SK-N-SH treated with all-trans-retinoic acid at 6 μM for 48 hours (cell line): ENCODE results near the gene PDCD7.

Experiments used
- ATAC-seq: fragments of 200-7000 bp; cut with Tn5 transposase; 3 replicates; pipeline ENCODE4 v1.9.1; 2020; ENCODE audit warnings: mild to moderate bottlenecking, moderate library complexity
- ARNTL ChIP-seq: fragments of 450-650 bp; formaldehyde crosslinking; IDR thresholded peaks from 2 replicates; pipeline ENCODE4 v1.5.0; 2020; ENCODE audit warnings: low read depth, mild to moderate bottlenecking, moderate library complexity, borderline replicate concordance
- CSRNP3 ChIP-seq: fragments of 250-450 bp; sonication (Bioruptor Pico); IDR thresholded peaks from 2 replicates; pipeline ENCODE4 v1.5.1; 2021; ENCODE audit warnings: mild to moderate bottlenecking, moderate library complexity
- ESRRG ChIP-seq: fragments of 250-450 bp; sonication (Bioruptor Pico); IDR thresholded peaks from 2 replicates; pipeline ENCODE4 v1.6.1; 2021; ENCODE audit warnings: mild to moderate bottlenecking
- GLIS3 ChIP-seq: fragments of 250-450 bp; sonication (Bioruptor Pico); IDR thresholded peaks from 2 replicates; pipeline ENCODE4 v1.5.0; 2020; ENCODE audit warnings: mild to moderate bottlenecking, moderate library complexity
- ISL1 ChIP-seq: fragments of 250-450 bp; sonication (Bioruptor Pico); IDR thresholded peaks from 2 replicates; pipeline ENCODE4 v2.1.2; 2022; ENCODE audit warnings: mild to moderate bottlenecking, moderate library complexity
- OSR1 ChIP-seq: fragments of 250-450 bp; sonication (Bioruptor Pico); IDR thresholded peaks from 2 replicates; pipeline ENCODE4 v1.8.0; 2022; ENCODE audit warnings: moderate library complexity, mild to moderate bottlenecking, inconsistent platforms
- PPARA ChIP-seq: fragments of 250-450 bp; sonication (Bioruptor Pico); IDR thresholded peaks from 2 replicates; pipeline ENCODE4 v1.5.0; 2020; ENCODE audit warnings: mild to moderate bottlenecking, borderline replicate concordance
- RARB ChIP-seq: fragments of 250-450 bp; sonication (Bioruptor Pico); IDR thresholded peaks from 2 replicates; pipeline ENCODE4 v1.8.0; 2021; ENCODE audit warnings: mild to moderate bottlenecking, moderate library complexity
- SNAI2 ChIP-seq: fragments of 250-450 bp; sonication (Bioruptor Pico); IDR thresholded peaks from 2 replicates; pipeline ENCODE4 v1.5.0; 2020; ENCODE audit warnings: mild to moderate bottlenecking, moderate library complexity
- TCF4 ChIP-seq: fragments of 250-450 bp; sonication (Bioruptor Pico); IDR thresholded peaks from 2 replicates; pipeline ENCODE4 v1.8.0; 2021; ENCODE audit warnings: mild to moderate bottlenecking, moderate library complexity, borderline replicate concordance
- TSHZ2 ChIP-seq: fragments of 250-450 bp; sonication (Bioruptor Pico); IDR thresholded peaks from 2 replicates; pipeline ENCODE4 v1.5.0; 2020; ENCODE audit warnings: mild to moderate bottlenecking, moderate library complexity
- ZC3H10 ChIP-seq: fragments of 250-450 bp; sonication (Bioruptor Pico); IDR thresholded peaks from 2 replicates; pipeline ENCODE4 v1.5.1; 2021; ENCODE audit warnings: mild to moderate bottlenecking, moderate library complexity
- ZFP3 ChIP-seq: fragments of 250-450 bp; sonication (Bioruptor Pico); IDR thresholded peaks from 2 replicates; pipeline ENCODE4 v1.5.0; 2020; ENCODE audit warnings: mild to moderate bottlenecking, moderate library complexity
- ZFP30 ChIP-seq: fragments of 450-650 bp; formaldehyde crosslinking; IDR thresholded peaks from 2 replicates; pipeline ENCODE4 v1.5.0; 2022; ENCODE audit warnings: mild to moderate bottlenecking, moderate library complexity
- ZNF565 ChIP-seq: fragments of 450-650 bp; formaldehyde crosslinking; conservative IDR thresholded peaks from 2 replicates; pipeline ENCODE4 v1.5.0; 2020; ENCODE audit warnings: low read depth, mild to moderate bottlenecking, moderate library complexity
- ZNF70 ChIP-seq: fragments of 450-650 bp; formaldehyde crosslinking; IDR thresholded peaks from 2 replicates; pipeline ENCODE4 v1.5.0; 2020; ENCODE audit warnings: mild to moderate bottlenecking, moderate library complexity
- ZNF8 ChIP-seq: fragments of 450-650 bp; formaldehyde crosslinking; IDR thresholded peaks from 2 replicates; pipeline ENCODE4 v1.5.0; 2020; ENCODE audit warnings: mild to moderate bottlenecking, moderate library complexity
- TF ChIP-seq, protein P1 (sequence below): fragments of 250-450 bp; sonication (Bioruptor Pico); IDR thresholded peaks from 2 replicates; pipeline ENCODE4 v1.8.0; 2020; ENCODE audit warnings: mild to moderate bottlenecking, moderate library complexity, borderline replicate concordance
- TF ChIP-seq, protein P2 (sequence below): fragments of 250-450 bp; sonication (Bioruptor Pico); IDR thresholded peaks from 2 replicates; pipeline ENCODE4 v1.5.1; 2020; ENCODE audit warnings: low read depth, mild to moderate bottlenecking, moderate library complexity

The PDCD7 gene

DNA sequence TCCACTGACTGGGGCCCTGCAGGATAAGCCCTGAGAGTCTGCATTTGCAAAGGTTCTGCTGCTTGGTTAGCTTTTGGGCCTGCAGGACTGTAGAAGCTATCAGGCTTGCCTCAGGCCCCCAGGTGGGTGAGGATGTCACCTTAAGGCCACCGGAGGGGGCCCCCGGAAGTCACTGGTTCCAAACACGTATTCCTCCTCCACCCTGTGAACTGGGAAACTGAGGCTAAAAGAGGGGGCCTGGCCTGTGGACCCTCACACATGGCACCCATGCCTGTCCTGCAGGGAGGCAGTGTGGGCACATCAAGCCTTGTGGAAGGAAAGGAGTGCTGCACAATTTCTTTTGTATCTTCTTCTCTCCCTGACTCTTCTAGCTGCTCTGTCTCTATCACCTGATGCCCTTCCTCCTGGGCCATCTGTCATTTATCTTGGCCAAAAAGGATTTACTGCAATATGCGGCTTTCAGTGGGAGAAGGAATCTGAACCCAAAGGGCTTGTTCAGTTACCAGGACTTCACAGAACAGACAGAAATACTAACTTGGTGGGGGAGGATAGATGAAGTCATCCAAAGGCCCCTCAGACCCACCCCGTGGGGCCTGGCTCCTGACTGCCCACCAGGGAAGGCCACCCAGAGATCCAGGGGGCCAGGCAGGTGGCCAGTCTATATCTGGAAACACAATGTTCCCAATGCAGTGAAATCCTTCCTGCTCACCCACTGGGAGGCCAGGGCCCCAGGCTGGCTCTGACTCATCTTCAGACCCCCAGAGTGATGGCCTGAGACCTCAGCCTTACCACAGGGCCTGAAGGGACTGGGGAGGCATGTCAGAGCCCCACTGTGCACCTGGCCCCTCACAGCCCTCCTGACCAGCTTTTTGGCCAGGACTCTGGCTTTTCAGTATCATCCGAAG lies 36.9 kb downstream of the PDCD7 start:
- TF ChIP-seq ESRRG (CRISPR knock-in tag): no peak
- no peak for TF ChIP-seq TCF4 (CRISPR knock-in tag)
- TF ChIP-seq CSRNP3 (CRISPR knock-in tag): no peak
- TF ChIP-seq OSR1 (CRISPR knock-in tag): no peak
- TF ChIP-seq GLIS3: no peak
- TF ChIP-seq, protein P1, sequence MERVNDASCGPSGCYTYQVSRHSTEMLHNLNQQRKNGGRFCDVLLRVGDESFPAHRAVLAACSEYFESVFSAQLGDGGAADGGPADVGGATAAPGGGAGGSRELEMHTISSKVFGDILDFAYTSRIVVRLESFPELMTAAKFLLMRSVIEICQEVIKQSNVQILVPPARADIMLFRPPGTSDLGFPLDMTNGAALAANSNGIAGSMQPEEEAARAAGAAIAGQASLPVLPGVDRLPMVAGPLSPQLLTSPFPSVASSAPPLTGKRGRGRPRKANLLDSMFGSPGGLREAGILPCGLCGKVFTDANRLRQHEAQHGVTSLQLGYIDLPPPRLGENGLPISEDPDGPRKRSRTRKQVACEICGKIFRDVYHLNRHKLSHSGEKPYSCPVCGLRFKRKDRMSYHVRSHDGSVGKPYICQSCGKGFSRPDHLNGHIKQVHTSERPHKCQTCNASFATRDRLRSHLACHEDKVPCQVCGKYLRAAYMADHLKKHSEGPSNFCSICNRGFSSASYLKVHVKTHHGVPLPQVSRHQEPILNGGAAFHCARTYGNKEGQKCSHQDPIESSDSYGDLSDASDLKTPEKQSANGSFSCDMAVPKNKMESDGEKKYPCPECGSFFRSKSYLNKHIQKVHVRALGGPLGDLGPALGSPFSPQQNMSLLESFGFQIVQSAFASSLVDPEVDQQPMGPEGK: no peak
- TF ChIP-seq ZFP30: no peak
- TF ChIP-seq SNAI2 (CRISPR knock-in tag): no peak
- no peak for TF ChIP-seq ZNF70 (CRISPR knock-in tag)
- no peak for TF ChIP-seq ZC3H10
- no peak for TF ChIP-seq ZNF565 (CRISPR knock-in tag)
- ATAC-seq: no peak

DNA sequence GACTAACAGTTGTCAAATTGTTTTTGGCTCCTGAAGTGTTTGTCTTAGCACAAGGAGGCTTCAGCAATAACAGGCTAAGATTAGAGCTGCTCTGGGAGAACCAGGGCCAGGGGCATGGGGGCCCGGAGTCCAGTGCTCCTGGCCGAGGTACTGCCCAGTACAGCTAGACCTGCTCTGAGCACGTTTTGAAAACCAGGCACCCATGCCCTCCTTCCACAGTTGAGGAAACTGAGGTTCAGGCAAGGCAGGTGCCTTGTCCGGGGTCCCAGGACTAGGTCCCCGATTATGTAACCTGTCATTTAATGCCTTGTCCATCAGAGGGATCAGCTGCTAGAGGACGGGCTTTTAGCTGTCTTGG lies 37.9 kb downstream of the PDCD7 start:
- ATAC-seq: no peak
- TF ChIP-seq ESRRG (CRISPR knock-in tag) (no peak), ZNF70 (CRISPR knock-in tag) (no peak), ISL1 (CRISPR knock-in tag) (no peak), SNAI2 (CRISPR knock-in tag) (no peak), ZC3H10 (no peak), TSHZ2 (CRISPR knock-in tag) (no peak), RARB (CRISPR knock-in tag) (no peak), ZFP3 (CRISPR knock-in tag) (no peak), ZFP30 (no peak), GLIS3 (no peak), OSR1 (CRISPR knock-in tag) (no peak), PPARA (CRISPR knock-in tag) (no peak)
- TF ChIP-seq, protein P1: no peak
- TF ChIP-seq, protein P2, sequence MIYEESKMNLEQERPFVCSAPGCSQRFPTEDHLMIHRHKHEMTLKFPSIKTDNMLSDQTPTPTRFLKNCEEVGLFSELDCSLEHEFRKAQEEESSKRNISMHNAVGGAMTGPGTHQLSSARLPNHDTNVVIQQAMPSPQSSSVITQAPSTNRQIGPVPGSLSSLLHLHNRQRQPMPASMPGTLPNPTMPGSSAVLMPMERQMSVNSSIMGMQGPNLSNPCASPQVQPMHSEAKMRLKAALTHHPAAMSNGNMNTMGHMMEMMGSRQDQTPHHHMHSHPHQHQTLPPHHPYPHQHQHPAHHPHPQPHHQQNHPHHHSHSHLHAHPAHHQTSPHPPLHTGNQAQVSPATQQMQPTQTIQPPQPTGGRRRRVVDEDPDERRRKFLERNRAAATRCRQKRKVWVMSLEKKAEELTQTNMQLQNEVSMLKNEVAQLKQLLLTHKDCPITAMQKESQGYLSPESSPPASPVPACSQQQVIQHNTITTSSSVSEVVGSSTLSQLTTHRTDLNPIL: no peak

DNA sequence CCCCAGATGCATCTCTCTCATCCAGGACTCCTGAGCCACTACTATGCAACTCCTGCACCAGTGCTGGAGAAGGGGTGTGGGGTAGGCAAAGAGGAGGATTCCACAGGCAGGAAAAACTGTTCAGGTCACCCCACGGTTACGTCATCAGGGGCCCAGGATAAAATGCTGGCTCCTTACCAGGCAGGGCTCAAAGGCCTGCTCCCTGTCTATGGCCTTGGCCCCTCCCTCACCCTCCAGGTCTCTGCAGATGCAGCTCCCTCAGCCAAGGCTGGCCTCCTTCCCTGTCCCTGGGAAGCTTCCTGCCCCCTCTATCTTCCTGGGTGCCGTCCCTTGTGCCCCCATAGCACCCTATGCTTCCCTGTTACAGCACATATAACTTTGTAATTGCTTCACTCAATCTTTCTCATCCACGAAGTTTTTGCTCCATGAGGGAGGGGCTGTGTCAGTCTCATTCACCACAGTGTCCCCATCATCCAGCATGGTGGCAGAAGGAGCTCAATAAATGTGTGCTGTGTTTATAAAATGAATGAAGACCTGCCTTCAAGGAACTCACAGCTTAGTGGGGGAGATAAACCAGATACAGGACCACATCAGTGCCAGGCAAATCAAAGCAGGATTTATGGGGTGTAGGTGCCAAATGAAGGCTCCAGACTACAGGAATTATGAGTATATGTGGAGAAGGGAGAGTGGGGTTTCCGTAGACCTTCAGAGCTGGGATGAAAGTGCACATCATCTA lies 38.4 kb downstream of the PDCD7 start:
- no peak for ATAC-seq
- no peak for TF ChIP-seq PPARA (CRISPR knock-in tag)
- no peak for TF ChIP-seq ARNTL (CRISPR knock-in tag)
- no peak for TF ChIP-seq CSRNP3 (CRISPR knock-in tag)
- no peak for TF ChIP-seq ZNF565 (CRISPR knock-in tag)
- TF ChIP-seq ZNF8: no peak
- no peak for TF ChIP-seq TSHZ2 (CRISPR knock-in tag)
- TF ChIP-seq ZC3H10: no peak
- TF ChIP-seq, protein P2: no peak
- no peak for TF ChIP-seq RARB (CRISPR knock-in tag)
- no peak for TF ChIP-seq OSR1 (CRISPR knock-in tag)
